ENCODE results near the gene NBAS. TPM values are rescaled to one million over a fixed set of nuclear protein-coding genes. Genes with fewer than 3 reads are reported as not detected.

The NBAS gene
- total and polyA plus RNA-seq, 9 of the 15 experiments (the other 6 are each of a cell fraction or from before 2014, with no cell fraction given), result 15.3 to 94.4 (median 69.9) TPM

DNA sequence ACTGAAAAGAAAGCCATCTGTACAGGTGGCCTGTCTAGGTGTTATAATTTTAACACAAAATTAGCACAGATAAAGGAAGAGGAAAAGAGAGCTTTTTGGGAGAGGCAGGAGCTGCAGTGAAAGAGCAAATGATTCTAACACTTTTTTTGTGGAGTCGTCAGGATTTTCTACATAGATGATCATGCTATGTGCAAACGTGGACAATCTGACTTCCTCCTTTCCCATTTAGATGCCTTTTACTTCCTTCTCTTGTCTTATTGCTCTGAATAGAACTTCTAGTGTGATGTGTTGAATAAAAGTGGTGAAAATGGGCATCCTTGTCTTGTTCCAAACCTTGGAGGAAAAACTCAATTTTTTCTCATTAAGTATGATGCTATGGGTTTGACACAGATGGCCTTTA, 334.5 kb downstream of the NBAS start:
- Histone ChIP-seq H3K27ac (ENCODE audit: extremely low read depth, low read depth, low read length) (no peak overlapping the region), H3K36me3 (ENCODE audit: control insufficient read depth, insufficient read depth, low read length) (peaks cover 59% of the 10 kb centered on the region; the same call in 2 of the 3 replicates), H3K4me3 (no peak overlapping the region), H2AFZ (ENCODE audit: low read depth, low read length) (no peak overlapping the region), H3K79me2 (ENCODE audit: control insufficient read depth, insufficient read depth, low read length) (no peaks in the 10 kb centered on the region), H3K4me1 (replicated peaks in 1 of 2; ENCODE audit: control insufficient read depth in 2 of 2, insufficient read depth in 2 of 2, low read length in 2 of 2) (no peaks in the 10 kb centered on the region), H3K9me1 (ENCODE audit: control insufficient read depth, insufficient read depth, low read length) (peaks cover 3% of the 10 kb centered on the region), H4K20me1 (replicated peaks; ENCODE audit: control insufficient read depth, insufficient read depth, low read length) (no peaks in the 10 kb centered on the region), H3K9ac (ENCODE audit: insufficient read depth in 1 of 2, low read depth in 2 of 2, low read length in 2 of 2) (no peak overlapping the region), H3K27me3 (ENCODE audit: control insufficient read depth in 2 of 2, insufficient read depth in 2 of 2, low read length in 2 of 2) (no peaks in the 10 kb centered on the region), H3K9me3 (replicated peaks; ENCODE audit: control insufficient read depth, insufficient read depth, low read depth, low read length) (no peaks in the 10 kb centered on the region), H3K4me2 (ENCODE audit: insufficient read depth, low read length) (no peak overlapping the region)
- no peak for DNase-seq (ENCODE audit: extremely low read depth in 1 of 4, low spot score in 3 of 4)
- no TSS peak for BruUV-seq (replicated peaks)
- POLR2A ChIA-PET, result no interaction called here
- no peak for ATAC-seq
- no peak for FAIRE-seq
- TF ChIP-seq, protein P1, sequence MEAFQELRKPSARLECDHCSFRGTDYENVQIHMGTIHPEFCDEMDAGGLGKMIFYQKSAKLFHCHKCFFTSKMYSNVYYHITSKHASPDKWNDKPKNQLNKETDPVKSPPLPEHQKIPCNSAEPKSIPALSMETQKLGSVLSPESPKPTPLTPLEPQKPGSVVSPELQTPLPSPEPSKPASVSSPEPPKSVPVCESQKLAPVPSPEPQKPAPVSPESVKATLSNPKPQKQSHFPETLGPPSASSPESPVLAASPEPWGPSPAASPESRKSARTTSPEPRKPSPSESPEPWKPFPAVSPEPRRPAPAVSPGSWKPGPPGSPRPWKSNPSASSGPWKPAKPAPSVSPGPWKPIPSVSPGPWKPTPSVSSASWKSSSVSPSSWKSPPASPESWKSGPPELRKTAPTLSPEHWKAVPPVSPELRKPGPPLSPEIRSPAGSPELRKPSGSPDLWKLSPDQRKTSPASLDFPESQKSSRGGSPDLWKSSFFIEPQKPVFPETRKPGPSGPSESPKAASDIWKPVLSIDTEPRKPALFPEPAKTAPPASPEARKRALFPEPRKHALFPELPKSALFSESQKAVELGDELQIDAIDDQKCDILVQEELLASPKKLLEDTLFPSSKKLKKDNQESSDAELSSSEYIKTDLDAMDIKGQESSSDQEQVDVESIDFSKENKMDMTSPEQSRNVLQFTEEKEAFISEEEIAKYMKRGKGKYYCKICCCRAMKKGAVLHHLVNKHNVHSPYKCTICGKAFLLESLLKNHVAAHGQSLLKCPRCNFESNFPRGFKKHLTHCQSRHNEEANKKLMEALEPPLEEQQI (IDR thresholded peaks at IDR 0.05), result no peak
- no peak for TF ChIP-seq CREB3L1 (IDR thresholded peaks at IDR 0.05; ENCODE audit: borderline replicate concordance, low read depth)
- TF ChIP-seq RBM34 (IDR thresholded peaks at IDR 0.05; ENCODE audit: borderline replicate concordance, insufficient read depth, low read length), result no peak
- TF ChIP-seq CBFB (CRISPR knock-in tag; IDR thresholded peaks at IDR 0.05), result no peak
- TF ChIP-seq NR4A1 (CRISPR knock-in tag; IDR thresholded peaks at IDR 0.05), result no peak
- TF ChIP-seq NR4A1 (tag; IDR thresholded peaks at IDR 0.05), result no peak
- CTCF ChIA-PET (ENCODE audit: low intra/inter-chr PET ratio), result no interaction called here
- WGBS (ENCODE audit: insufficient coverage, low coverage, missing lambda C conversion rate), result 42% methylated on average over 2 of the region's 2 CpGs
- in situ Hi-C loops (cut with MboI) (no loop called here), intact Hi-C loops (cut with micrococcal nuclease) (no loop called here)

All from K562 (cell line).